GM21723 (cell line): Measurements from ENCODE around the gene KCNAB1.
"Not testable (repeated sequence)": the region's sequence is repeated elsewhere in the genome, so short reads cannot be mapped to it uniquely, and the experiment has no call there.

Source experiments
- ATAC-seq: cut with Tn5 transposase; IDR thresholded peaks from one replicate; pipeline ENCODE4 v1.9.1; 2021; ENCODE audit warnings: mild to moderate bottlenecking, moderate library complexity; ENCODE audit not compliant: unreplicated experiment

The KCNAB1 gene

DNA sequence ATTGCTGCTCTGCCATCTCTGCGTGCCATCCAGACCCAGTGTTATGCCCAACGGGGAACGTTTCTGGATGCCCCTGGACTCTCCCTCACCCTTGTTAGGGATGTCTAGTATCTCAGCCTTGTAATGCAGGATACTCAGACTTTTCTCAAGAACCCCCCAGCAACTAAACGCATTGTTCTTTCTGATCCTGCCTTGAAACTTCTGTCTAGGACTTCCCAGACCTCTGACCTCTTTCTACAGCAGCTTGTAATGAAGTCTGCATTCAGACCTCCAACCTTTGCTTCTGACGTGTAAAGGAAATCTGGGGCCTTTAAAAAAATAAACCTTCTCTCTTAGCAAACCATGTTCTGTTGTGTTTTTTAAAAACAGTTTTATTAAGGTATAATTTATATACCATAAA is 139.5 kb downstream of the KCNAB1 start:
- ATAC-seq, result no peak

- no peak for ATAC-seq
Measured at GRCh38 chr3:156260331-156260730, 140.0 kb downstream of the KCNAB1 start.

GRCh38 chr3:156264771-156265170 is 144.4 kb downstream of the KCNAB1 start:
- ATAC-seq, result no peak

- ATAC-seq, result no peak
Measured at GRCh38 chr3:156271508-156271907, 151.1 kb downstream of the KCNAB1 start.

- ATAC-seq, result no peak
Measured at GRCh38 chr3:156271995-156272719, 151.8 kb downstream of the KCNAB1 start.

GRCh38 chr3:156273111-156273694 is 152.8 kb downstream of the KCNAB1 start:
- ATAC-seq, result no peak

DNA sequence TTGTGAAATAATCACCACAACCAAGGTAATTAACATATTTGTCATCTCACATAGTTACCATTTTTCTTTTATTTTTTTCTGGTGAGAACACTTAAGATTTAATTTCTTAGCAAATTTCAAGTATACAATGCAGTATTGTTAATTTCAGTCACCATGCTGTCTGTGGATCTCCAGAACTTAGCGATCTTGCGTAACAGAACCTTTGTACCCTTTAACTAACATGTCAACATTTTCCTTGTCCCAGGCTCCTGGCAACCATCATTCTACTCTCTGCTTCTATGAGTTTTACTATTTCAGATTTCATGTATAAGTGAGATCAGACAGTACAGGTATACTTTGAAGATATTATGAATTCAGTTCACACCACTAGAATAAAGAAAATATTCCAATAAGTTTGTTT is 154.4 kb downstream of the KCNAB1 start:
- no peak for ATAC-seq

- ATAC-seq, result not testable (repeated sequence)
Measured at GRCh38 chr3:156284637-156285036, 164.3 kb downstream of the KCNAB1 start.

- ATAC-seq, result no peak
Measured at GRCh38 chr3:156285626-156286025, 165.2 kb downstream of the KCNAB1 start.

GRCh38 chr3:156290924-156291271 is 170.5 kb downstream of the KCNAB1 start:
- no peak for ATAC-seq

- peak; percentile 54 for ATAC-seq
Measured at GRCh38 chr3:156291272-156292123, 171.1 kb downstream of the KCNAB1 start.

DNA sequence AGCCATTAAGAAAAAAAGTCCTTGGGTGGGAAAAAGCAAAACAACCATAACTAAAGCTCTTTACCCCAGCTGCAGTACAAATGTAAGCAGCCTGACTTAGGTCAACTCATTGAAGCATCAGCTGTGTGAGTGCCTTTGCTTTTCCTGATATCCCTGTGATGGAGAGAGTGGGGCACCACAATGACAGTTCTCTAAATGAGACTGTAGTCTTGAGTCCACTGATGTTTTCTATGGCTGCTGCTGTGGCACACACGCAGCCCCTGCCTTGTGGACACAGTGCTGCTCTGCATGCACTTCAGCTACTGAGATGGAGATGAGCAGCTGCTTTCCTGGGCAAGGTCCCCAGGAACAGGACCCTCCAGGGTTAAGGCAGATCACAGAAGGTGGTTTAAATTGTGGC is 173.2 kb downstream of the KCNAB1 start:
- ATAC-seq, result no peak

- no peak for ATAC-seq
Measured at GRCh38 chr3:156297582-156297981, 177.2 kb downstream of the KCNAB1 start.

GRCh38 chr3:156298014-156298413 is 177.6 kb downstream of the KCNAB1 start:
- ATAC-seq, result no peak

- no peak for ATAC-seq
Measured at GRCh38 chr3:156298938-156299337, 178.6 kb downstream of the KCNAB1 start.

DNA sequence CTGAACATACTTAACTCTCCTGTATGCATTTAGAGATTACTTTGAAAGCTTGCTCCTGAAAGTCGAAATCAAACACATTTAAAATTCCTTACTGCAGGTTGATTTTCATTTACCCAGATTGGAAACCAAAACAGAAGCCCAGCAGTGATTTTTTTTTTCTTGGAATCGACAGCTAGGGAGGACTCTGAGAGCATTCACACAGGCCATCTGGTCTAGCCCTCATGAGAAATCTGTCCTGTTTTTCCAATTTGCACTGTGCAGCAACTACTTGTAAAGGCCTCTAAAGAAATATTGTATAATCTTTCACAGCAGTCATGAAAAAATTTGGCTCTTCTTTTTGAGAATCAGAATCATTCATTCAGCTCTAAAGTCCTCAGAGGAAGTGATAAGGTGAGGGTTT is 179.2 kb downstream of the KCNAB1 start:
- no peak for ATAC-seq

- no peak for ATAC-seq
Measured at GRCh38 chr3:156300371-156300770, 180.0 kb downstream of the KCNAB1 start.

DNA sequence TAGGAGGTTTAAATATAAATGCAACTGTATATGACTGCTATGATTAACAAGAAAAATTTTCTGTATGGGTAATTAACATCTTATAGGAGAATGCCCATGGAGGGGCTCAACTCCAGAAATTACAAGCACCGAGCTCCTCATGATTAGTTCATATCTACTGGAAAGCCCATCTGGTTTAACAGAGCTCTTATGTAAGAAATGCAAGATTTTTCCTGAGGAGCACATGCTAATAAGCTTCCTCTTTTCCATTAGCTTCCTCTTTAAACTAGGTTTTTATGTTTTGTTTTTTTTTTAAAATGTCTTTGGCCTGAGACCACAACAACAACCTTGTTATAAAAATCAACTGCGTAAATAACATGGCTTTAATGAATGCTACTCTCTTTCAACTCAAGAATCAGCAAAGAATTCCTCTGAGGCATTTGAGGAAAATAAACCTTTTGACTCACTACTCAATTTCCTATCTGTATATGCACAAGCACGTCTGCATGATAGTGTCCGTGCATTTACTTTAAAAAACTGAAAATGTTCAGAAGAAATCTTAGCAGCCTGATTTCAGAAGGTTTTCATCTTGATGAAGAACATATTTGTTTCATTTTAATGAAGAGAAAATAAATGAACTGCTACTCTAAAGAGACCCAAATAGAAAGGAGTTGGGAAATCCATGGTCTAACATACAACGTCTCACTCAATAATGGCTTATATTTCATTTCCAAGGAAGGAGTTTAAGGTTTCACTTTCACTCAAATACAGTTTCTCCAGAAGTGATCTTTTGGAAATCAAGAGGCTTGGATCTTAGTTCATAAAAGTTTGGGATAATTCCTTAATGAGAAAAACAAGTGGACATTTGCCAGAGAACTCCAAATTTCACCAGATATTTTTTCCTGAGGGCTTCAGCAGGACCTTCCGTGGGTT is 180.8 kb downstream of the KCNAB1 start:
- no peak for ATAC-seq

DNA sequence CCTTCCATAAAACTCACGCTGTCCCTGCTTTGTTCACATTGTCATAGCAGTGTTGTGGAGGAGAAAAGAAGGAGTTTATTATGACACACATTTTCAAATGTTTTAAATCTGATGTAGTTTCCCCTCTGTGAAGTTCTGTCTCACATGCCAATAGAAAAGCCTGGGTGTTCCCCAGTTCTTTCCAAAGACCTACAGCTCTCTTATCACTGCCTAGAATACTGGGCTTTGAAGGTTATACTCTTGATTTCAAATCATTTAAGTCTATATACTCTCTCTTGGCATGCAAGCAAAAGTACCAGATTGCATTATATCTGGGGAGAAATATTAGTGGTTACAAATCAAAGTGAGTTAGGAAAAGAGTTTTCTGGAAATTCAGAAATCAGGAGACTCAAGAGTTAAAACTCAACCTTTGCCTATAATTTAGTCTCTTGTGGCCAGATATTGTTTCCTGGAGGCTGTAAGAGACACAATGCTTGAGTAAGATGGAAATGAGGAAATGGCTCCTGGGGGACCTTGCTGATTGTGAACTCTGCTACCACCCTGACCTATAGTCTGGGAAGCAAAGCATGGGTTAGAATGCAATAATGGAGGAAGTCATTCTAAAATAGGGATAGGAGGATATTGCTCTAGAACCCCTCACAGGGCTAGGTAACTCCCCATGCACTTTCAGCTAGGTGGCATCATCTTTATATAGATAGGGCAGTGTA is 182.8 kb downstream of the KCNAB1 start:
- ATAC-seq, result no peak

- no peak for ATAC-seq
Measured at GRCh38 chr3:156304406-156304805, 184.0 kb downstream of the KCNAB1 start.
